SK-N-SH (cell line): ENCODE measurements around the gene CNTN3. TPM values are rescaled to one million over a fixed set of nuclear protein-coding genes. Genes with fewer than 3 reads are reported as not detected.

Source experiments
- CTCF ChIA-PET: fragments of 300-600, 350-600 bp; formaldehyde crosslinking; extraction: SDS; loops from one replicate; lab custom pipeline; 2021; lab: Yijun Ruan, JAX
- POLR2A ChIA-PET: fragments of 350-600 bp; sonication (Branson Sonifier 250); formaldehyde crosslinking; extraction: SDS; loops from one replicate; lab custom pipeline; 2020; ENCODE audit warnings: antibody characterized with exemption, inconsistent platforms; lab: Yijun Ruan, JAX
- DNase-seq: peaks from one replicate; pipeline ENCODE4 v3.0.0; 2012
- H2AFZ ChIP-seq: fragments of 200-600 bp; sonication (generic); 2 replicates; pipeline ENCODE4 v1.8.1; 2016; ENCODE audit warnings: antibody characterized with exemption, mild to moderate bottlenecking, low read depth
- H3F3A ChIP-seq: fragments of 200-600 bp; sonication (generic); replicated peaks from 2 replicates; pipeline ENCODE3; 2016; ENCODE audit warnings: antibody characterized with exemption, mild to moderate bottlenecking; ENCODE audit not compliant: insufficient read depth
- H3K27ac ChIP-seq, 2 experiments: fragments of 200-500 bp in 1 of 2; fragments of 200-600 bp in 1 of 2; sonication (Bioruptor generic) in 1 of 2; sonication (generic), shearing (Covaris generic) in 1 of 2; 2 replicates each; pipeline versions ENCODE4 v1.5.1 to v1.6.1; 2014 to 2016; ENCODE audit warnings: low read depth in 2 of 2, inconsistent platforms in 1 of 2, low read length in 1 of 2, mild to moderate bottlenecking in 1 of 2, mixed read lengths in 1 of 2
- H3K27me3 ChIP-seq: fragments of 200-600 bp; sonication (generic), shearing (Covaris generic); 2 replicates; pipeline ENCODE4 v1.6.1; 2016; ENCODE audit warnings: mixed run types; ENCODE audit not compliant: insufficient read depth
- H3K36me3 ChIP-seq, 2 experiments: fragments of 200-500 bp in 1 of 2; fragments of 200-600 bp in 1 of 2; sonication (Bioruptor generic) in 1 of 2; sonication (generic) in 1 of 2; replicated peaks in 1 of 2; 2 replicates each; pipeline versions ENCODE3 to v1.5.1; 2014 to 2016; ENCODE audit warnings: low read length in 1 of 2, mild to moderate bottlenecking in 1 of 2; ENCODE audit not compliant: insufficient read depth in 2 of 2, control insufficient read depth in 1 of 2
- H3K4me1 ChIP-seq, 2 experiments: fragments of 200-500 bp in 1 of 2; fragments of 200-600 bp in 1 of 2; sonication (Bioruptor generic) in 1 of 2; sonication (generic), shearing (Covaris generic) in 1 of 2; 2 replicates each; pipeline versions ENCODE4 v1.5.1 to v1.6.1; 2014 to 2016; ENCODE audit warnings: low read depth in 1 of 2, low read length in 1 of 2, mixed run types in 1 of 2; ENCODE audit not compliant: insufficient read depth in 2 of 2, control insufficient read depth in 1 of 2
- H3K4me2 ChIP-seq: fragments of 200-600 bp; sonication (generic), shearing (Covaris generic); 2 replicates; pipeline ENCODE4 v1.6.1; 2017; ENCODE audit warnings: mixed run types
- H3K4me3 ChIP-seq, 2 experiments: fragments of 200-500 bp in 1 of 2; fragments of 200-600 bp in 1 of 2; sonication (Bioruptor generic) in 1 of 2; sonication (generic), shearing (Covaris generic) in 1 of 2; 2 replicates each; pipeline versions ENCODE4 v1.5.1 to v1.8.1; 2014 to 2016; ENCODE audit warnings: low read depth in 2 of 2, inconsistent platforms in 1 of 2, low read length in 1 of 2, mild to moderate bottlenecking in 1 of 2, mixed read lengths in 1 of 2, moderate library complexity in 1 of 2
- H3K79me2 ChIP-seq: fragments of 200-600 bp; sonication (generic); 2 replicates; pipeline ENCODE4 v1.8.1; 2017; ENCODE audit warnings: mild to moderate bottlenecking; ENCODE audit not compliant: insufficient read depth
- H3K9ac ChIP-seq: fragments of 200-600 bp; sonication (generic); 2 replicates; pipeline ENCODE4 v1.6.1; 2017; ENCODE audit warnings: mixed run types
- H3K9me2 ChIP-seq: fragments of 200-600 bp; sonication (generic); 2 replicates; pipeline ENCODE4 v1.6.1; 2017; ENCODE audit warnings: mixed run types
- H3K9me3 ChIP-seq: fragments of 200-600 bp; sonication (generic); 2 replicates; pipeline ENCODE4 v1.6.1; 2017; ENCODE audit warnings: mixed run types, mild to moderate bottlenecking, moderate library complexity
- H4K20me1 ChIP-seq: fragments of 200-600 bp; sonication (generic); 2 replicates; pipeline ENCODE4 v1.6.1; 2017; ENCODE audit warnings: mild to moderate bottlenecking, mixed run types; ENCODE audit not compliant: insufficient read depth
- CHD2 ChIP-seq: fragments of 150-350 bp; IDR thresholded peaks from 2 replicates; pipeline ENCODE4 v1.6.1; 2018; ENCODE audit warnings: low read length; ENCODE audit not compliant: partially characterized antibody
- FOXJ3 ChIP-seq: sonication (generic); formaldehyde crosslinking; IDR thresholded peaks from 2 replicates; pipeline ENCODE4 v1.5.1; 2020; ENCODE audit warnings: mild to moderate bottlenecking, missing genetic modification reagents
- IRF3 ChIP-seq: fragments of 150-350 bp; IDR thresholded peaks from 2 replicates; pipeline ENCODE4 v1.6.1; 2016; ENCODE audit warnings: mild to moderate bottlenecking, low read depth, low read length
- MEF2A ChIP-seq: IDR thresholded peaks from 2 replicates; pipeline ENCODE4 v1.4.0; 2012; ENCODE audit warnings: low read depth, borderline replicate concordance
- NFIC ChIP-seq: IDR thresholded peaks from 2 replicates; pipeline ENCODE4 v1.4.0; 2012; ENCODE audit warnings: borderline replicate concordance
- NRF1 ChIP-seq: IDR thresholded peaks from 2 replicates; pipeline ENCODE4 v1.6.1; 2012; ENCODE audit warnings: low read depth, mild to moderate bottlenecking, low read length
- POLR2AphosphoS5 ChIP-seq: IDR thresholded peaks from 2 replicates; pipeline ENCODE4 v1.6.1; 2012; ENCODE audit warnings: low read depth, low read length
- RAD21 ChIP-seq: IDR thresholded peaks from 2 replicates; pipeline ENCODE4 v1.6.1; 2012; ENCODE audit warnings: mild to moderate bottlenecking, low read length
- RCOR1 ChIP-seq: fragments of 150-350 bp; IDR thresholded peaks from 2 replicates; pipeline ENCODE4 v1.6.1; 2017; ENCODE audit warnings: antibody characterized with exemption, low read length
- REST ChIP-seq: IDR thresholded peaks from 2 replicates; pipeline ENCODE4 v1.6.1; 2012; ENCODE audit warnings: mild to moderate bottlenecking, low read depth, low read length, moderate library complexity
- RFX5 ChIP-seq: IDR thresholded peaks from 2 replicates; pipeline ENCODE4 v1.6.1; 2012; ENCODE audit warnings: mild to moderate bottlenecking, improper control_type of control experiment, low read length
- RXRA ChIP-seq: IDR thresholded peaks from 2 replicates; pipeline ENCODE4 v1.4.0; 2012; ENCODE audit warnings: low read depth, mild to moderate bottlenecking, borderline replicate concordance
- SMC3 ChIP-seq: IDR thresholded peaks from 2 replicates; pipeline ENCODE4 v1.6.1; 2012; ENCODE audit warnings: low read depth, low read length, improper control_type of control experiment
- TAF1 ChIP-seq: IDR thresholded peaks from 2 replicates; pipeline ENCODE4 v1.6.1; 2012; ENCODE audit warnings: low read depth, mild to moderate bottlenecking, low read length, moderate library complexity, borderline replicate concordance
- TCF12 ChIP-seq: IDR thresholded peaks from 2 replicates; pipeline ENCODE4 v1.4.0; 2012
- USF1 ChIP-seq: IDR thresholded peaks from 2 replicates; pipeline ENCODE4 v1.4.0; 2012; ENCODE audit warnings: low read depth, borderline replicate concordance
- USF2 ChIP-seq: fragments of 150-350 bp; IDR thresholded peaks from 2 replicates; pipeline ENCODE4 v1.6.1; 2017; ENCODE audit warnings: antibody characterized with exemption, low read length, low read depth, borderline replicate concordance
- WGBS: methylation state at CpG from one replicate; pipeline ENCODE4 v1.1.6; 2017; ENCODE audit warnings: low lambda C conversion rate; 5-methylcytosine and 5-hydroxymethylcytosine counted together
- polyA plus RNA-seq, 3 experiments: library from polyadenylated mRNA; depleted of rRNA; stranded (reverse); fragments of >200 nt; gene quantifications; 2 replicates each; pipeline ENCODE4 v1.2.3, GENCODE V29; 2012

The CNTN3 gene
- polyA plus RNA-seq, 1 of the 3 experiments (the other 2 are of a cell fraction) = 2.8 TPM

GRCh38 chr3:74651292-74651691 lies 36.8 kb upstream of the CNTN3 start (continued):
- TF ChIP-seq USF1 (no peak), REST (no peak)

GRCh38 chr3:74648107-74648506 lies 33.6 kb upstream of the CNTN3 start:
- H3K27me3 ChIP-seq = no peaks in the 10 kb centered on the region
- H2AFZ ChIP-seq = no peak overlapping the region
- peaks cover 12 to 15% of the 10 kb centered on the region in 2 experiments; a peak in 3 of 4 replicates for H3K4me1 ChIP-seq
- H3K4me2 ChIP-seq = no peak overlapping the region
- WGBS = 28% methylated on average over 4 of the region's 4 CpGs
- H3K36me3 ChIP-seq = no peaks in the 10 kb centered on the region
- no peak overlapping the region for H3K9ac ChIP-seq
- H3K27ac ChIP-seq = peak overlapping the region in 1 of 2 experiments; percentile 25; a peak in 1 of 4 replicates
- no peaks in the 10 kb centered on the region for H3K79me2 ChIP-seq
- CTCF ChIA-PET = interaction anchor here (1.3 kb wide), 1 partner anchor 12 kb away, joined by 3 read pairs; no protein-coding TSS in a partner anchor
- H3K9me3 ChIP-seq = no peaks in the 10 kb centered on the region
- POLR2A ChIA-PET = no interaction called here
- DNase-seq = peak; percentile 54
- no peaks in the 10 kb centered on the region for H3K9me2 ChIP-seq
- H3K4me3 ChIP-seq = no peak overlapping the region
- TF ChIP-seq CHD2 (no peak), MEF2A (no peak), IRF3 (no peak), USF2 (no peak), REST (no peak), RFX5 (no peak), RAD21 (no peak), TAF1 (no peak), SMC3 (no peak), POLR2AphosphoS5 (no peak), RCOR1 (no peak), RXRA (no peak), NRF1 (no peak), FOXJ3 (CRISPR knock-in tag) (no peak), NFIC (no peak), USF1 (no peak), TCF12 (no peak)
- peaks cover 8% of the 10 kb centered on the region for H3F3A ChIP-seq
- no peaks in the 10 kb centered on the region for H4K20me1 ChIP-seq
